Pancreas (tissue), 10 donors: ENCODE data around the gene ZNF423. TPM values are rescaled to one million over a fixed set of nuclear protein-coding genes. Genes with fewer than 3 reads are reported as not detected.

ENCODE experiments used
- ATAC-seq, 4 donors: fragments of 200-7000 bp; cut with Tn5 transposase; one replicate each; pipeline versions ENCODE4 v1.8.0 to v1.9.1; 2020; ENCODE audit warnings: mild to moderate bottlenecking in 4 of 4, moderate library complexity in 4 of 4
- DNase-seq, 6 donors: peaks; one replicate each; pipeline ENCODE4 v3.0.0-alpha.2; 2020
- FAIRE-seq: peaks from 2 replicates; lab custom pipeline; 2012; peaks lifted over from hg19 to GRCh38; lab: Jason Lieb, UNC
- H3K27ac ChIP-seq, 4 donors: fragments of 200-600 bp; sonication (generic); 1 replicate in 3 of 4; 2 replicates in 1 of 4; pipeline versions ENCODE4 v1.5.0 to v1.8.0; 2020
- H3K27me3 ChIP-seq, 4 donors: fragments of 200-600 bp; one replicate each; pipeline ENCODE4 v1.8.0; 2021
- H3K36me3 ChIP-seq, 3 donors: fragments of 200-600 bp; sonication (generic) in 1 of 3; one replicate each; pipeline versions ENCODE4 v1.5.0 to v1.8.0; 2020 to 2021
- H3K4me1 ChIP-seq, 3 donors: fragments of 200-600 bp; one replicate each; pipeline ENCODE4 v1.8.0; 2021
- H3K4me3 ChIP-seq, 4 donors: fragments of 200-600 bp; sonication (generic) in 2 of 4; one replicate each; pipeline versions ENCODE4 v1.5.0 to v1.8.0; 2020 to 2021
- H3K9me3 ChIP-seq, 4 donors: fragments of 200-600 bp; one replicate each; pipeline ENCODE4 v1.8.0; 2021
- CTCF ChIP-seq, 4 donors: fragments of 200-600 bp; sonication (generic) in 3 of 4; IDR thresholded peaks; one replicate each; pipeline versions ENCODE4 v1.5.0 to v1.8.0; 2021; ENCODE audit warnings: antibody characterized with exemption in 4 of 4
- WGBS, 2 donors: extraction: QIAGEN DNeasy Blood & Tissue Kit; methylation state at CpG; one replicate each; pipeline ENCODE4 v1.1.7; 2013; 5-methylcytosine and 5-hydroxymethylcytosine counted together
- intact Hi-C, 3 donors: fragments of 100-400 bp; cut with DNase I; formaldehyde crosslinking; loops; one replicate each; pipeline versions ENCODE4 v1.11.1 to v1.14.2; 2022
- polyA plus RNA-seq, 2 donors: library from polyadenylated mRNA; stranded (reverse); fragments of 200-250 nt; gene quantifications; one replicate each; pipeline ENCODE4 v1.2.3, GENCODE V29; 2013
- total RNA-seq, 6 donors: library from RNA; stranded (reverse); fragmentation: NEBNext Ultra II Directional in 4 of 6; extraction: Animal tissue kit (Norgen Biotek cat#: 25700) in 4 of 6; gene quantifications; one replicate each; pipeline versions ENCODE4 v1.2.1 to v1.2.4, GENCODE V29; 2021 to 2023
- donor health status: healthy with polysubstance abuse.
- donor health status: DM: no; HTN: no; CAD: no; lungs with moderate emphysema.
- donor health status: DM: no; HTN: no; CAD: no.
- donor health status: control.
- donor health status: control.
- donor health status: Bipolar disorder and iron deficiency.
- donor health status: DM: yes; HTN: yes; CAD: no.
- donor health status: DM: no; HTN: no; CAD: no.
- donor health status: DM: no; HTN: no; CAD: no.
- donor health status: DM: yes; HTN: yes; CAD: no.

ZNF423 gene
- total and polyA plus RNA-seq, 8 donors = 0.61 to 5.1 (median 3.0) TPM

- Histone ChIP-seq H3K4me1 (no peaks in the 10 kb centered on the region), H3K4me3 (no peak overlapping the region), H3K36me3 (no peaks in the 10 kb centered on the region), H3K9me3 (no peaks in the 10 kb centered on the region), H3K27me3 (no peaks in the 10 kb centered on the region), H3K27ac (no peak overlapping the region)
- 89 to 92% methylated on average over 3 of the region's 3 CpGs for WGBS, 2 donors
- FAIRE-seq (no peak), DNase-seq (no peak), ATAC-seq (no peak)
- no peak for TF ChIP-seq CTCF (IDR thresholded peaks at IDR 0.05)
- intact Hi-C loops = no loop called here
These were observed 156.1 kb downstream of the ZNF423 start for GRCh38 chr16:49699841-49700175.

GRCh38 chr16:49698931-49699840 is 156.7 kb downstream of the ZNF423 start:
- H3K27ac ChIP-seq = no peak overlapping the region

GRCh38 chr16:49698453-49698815 is 157.5 kb downstream of the ZNF423 start:
- Histone ChIP-seq H3K9me3 (no peaks in the 10 kb centered on the region), H3K36me3 (no peaks in the 10 kb centered on the region), H3K4me3 (no peak overlapping the region), H3K4me1 (no peaks in the 10 kb centered on the region), H3K27ac (no peak overlapping the region), H3K27me3 (no peaks in the 10 kb centered on the region)
- DNase-seq (no peak), FAIRE-seq (no peak), ATAC-seq (no peak)
- intact Hi-C loops = no loop called here
- no peak for TF ChIP-seq CTCF (IDR thresholded peaks at IDR 0.05)
- WGBS, 2 donors = 79 to 81% methylated on average over 24 to 26 of the region's 26 CpGs

More at GRCh38 chr16:49698931-49699840, 156.7 kb downstream of the ZNF423 start:
- ATAC-seq (peak in 1 of 4 donors; percentile 23), FAIRE-seq (no peak), DNase-seq (no peak)
- Histone ChIP-seq H3K4me3 (no peak overlapping the region), H3K4me1 (no peaks in the 10 kb centered on the region), H3K27me3 (no peaks in the 10 kb centered on the region), H3K9me3 (no peaks in the 10 kb centered on the region), H3K36me3 (no peaks in the 10 kb centered on the region)
- 77 to 83% methylated on average over 18 of the region's 18 CpGs for WGBS, 2 donors
- intact Hi-C loops = no loop called here
- no peak for TF ChIP-seq CTCF (IDR thresholded peaks at IDR 0.05)

- DNase-seq (no peak), FAIRE-seq (no peak), ATAC-seq (no peak)
- no peaks in the 10 kb centered on the region for H3K4me1 ChIP-seq
- WGBS, 2 donors = 83 to 87% methylated on average over 28 of the region's 28 CpGs
- TF ChIP-seq CTCF (IDR thresholded peaks at IDR 0.05) = no peak
- H3K4me3 ChIP-seq = no peak overlapping the region
- intact Hi-C loops = no loop called here
- no peaks in the 10 kb centered on the region for H3K9me3 ChIP-seq
- H3K27me3 ChIP-seq = no peaks in the 10 kb centered on the region
- H3K36me3 ChIP-seq = no peaks in the 10 kb centered on the region
- no peak overlapping the region for H3K27ac ChIP-seq
These were observed 158.1 kb downstream of the ZNF423 start for GRCh38 chr16:49697631-49698452.
